IMR-90 (cell line): Measurements from ENCODE around the gene NSF. TPM values are rescaled to one million over a fixed set of nuclear protein-coding genes. Genes with fewer than 3 reads are reported as not detected.
A peak's percentile ranks its signal among the peaks of the same experiment; 100 is the strongest.

ENCODE experiments used
- ATAC-seq: fragments of 200-7000 bp; cut with Tn5 transposase; 2 replicates; pipeline ENCODE4 v1.9.1; 2020; ENCODE audit warnings: low read depth, mild to moderate bottlenecking, moderate library complexity
- BruUV-seq: library from RNA; stranded (reverse); fragments of 400-500 nt; replicated peaks from 2 replicates; lab custom pipeline; 2021; lab: Mats Ljungman, UMichigan
- CTCF ChIA-PET: fragments of 300-600 bp; formaldehyde crosslinking; extraction: SDS; loops from one replicate; lab custom pipeline; 2021; ENCODE audit warnings: antibody characterized with exemption; lab: Yijun Ruan, JAX
- POLR2A ChIA-PET: fragments of 300-600 bp; sonication (Branson Sonifier 250); formaldehyde crosslinking; loops from one replicate; lab custom pipeline; 2022; ENCODE audit warnings: antibody characterized with exemption; ENCODE audit not compliant: unreplicated experiment; lab: Charles Lee
- DNase-seq: peaks from one replicate; pipeline ENCODE4 v3.0.0; 2013
- H2AFZ ChIP-seq: replicated peaks from 2 replicates; pipeline ENCODE3; 2013; ENCODE audit warnings: low read length, mild to moderate bottlenecking; ENCODE audit not compliant: poor library complexity
- H2AK5ac ChIP-seq: 2 replicates; pipeline ENCODE4 v1.6.1; 2013; ENCODE audit warnings: low read depth, low read length, inconsistent platforms
- H2AK9ac ChIP-seq: replicated peaks from 2 replicates; pipeline ENCODE3; 2013; ENCODE audit warnings: mild to moderate bottlenecking, low read depth, low read length, moderate library complexity; ENCODE audit not compliant: poor library complexity
- H2BK120ac ChIP-seq: 2 replicates; pipeline ENCODE4 v1.6.1; 2013; ENCODE audit warnings: low read depth, low read length, inconsistent platforms
- H2BK15ac ChIP-seq: 3 replicates; pipeline ENCODE4 v1.6.1; 2013; ENCODE audit warnings: low read depth, low read length, inconsistent platforms
- H2BK20ac ChIP-seq: 2 replicates; pipeline ENCODE4 v1.6.1; 2013; ENCODE audit warnings: low read depth, mild to moderate bottlenecking, inconsistent platforms, low read length, moderate library complexity
- H2BK5ac ChIP-seq: 2 replicates; pipeline ENCODE4 v1.6.1; 2013; ENCODE audit warnings: mild to moderate bottlenecking, low read depth, low read length, inconsistent platforms; ENCODE audit not compliant: poor library complexity, severe bottlenecking
- H3K14ac ChIP-seq: replicated peaks from 2 replicates; pipeline ENCODE4 v1.6.1; 2013; ENCODE audit warnings: low read depth, low read length, inconsistent platforms
- H3K18ac ChIP-seq: 2 replicates; pipeline ENCODE4 v1.6.1; 2013; ENCODE audit warnings: low read depth, low read length, control low read depth
- H3K23ac ChIP-seq: 2 replicates; pipeline ENCODE4 v1.6.1; 2013; ENCODE audit warnings: low read depth, low read length, inconsistent platforms
- H3K27ac ChIP-seq: 2 replicates; pipeline ENCODE4 v1.5.1; 2013; ENCODE audit warnings: mild to moderate bottlenecking, control low read depth, low read length; ENCODE audit not compliant: insufficient read depth
- H3K27me3 ChIP-seq: 2 replicates; pipeline ENCODE4 v1.6.1; 2013; ENCODE audit warnings: low read length; ENCODE audit not compliant: control insufficient read depth, insufficient read depth
- H3K36me3 ChIP-seq: 2 replicates; pipeline ENCODE4 v1.6.1; 2013; ENCODE audit warnings: low read length, mixed read lengths; ENCODE audit not compliant: control insufficient read depth, insufficient read depth
- H3K4ac ChIP-seq: 2 replicates; pipeline ENCODE4 v1.6.1; 2013; ENCODE audit warnings: low read depth, low read length, inconsistent platforms
- H3K4me1 ChIP-seq: 2 replicates; pipeline ENCODE4 v1.6.1; 2013; ENCODE audit warnings: low read length, mixed read lengths; ENCODE audit not compliant: control insufficient read depth, insufficient read depth
- H3K4me2 ChIP-seq: 2 replicates; pipeline ENCODE4 v1.6.1; 2013; ENCODE audit warnings: low read depth, mild to moderate bottlenecking, control low read depth, low read length, moderate library complexity
- H3K4me3 ChIP-seq: 2 replicates; pipeline ENCODE4 v1.5.1; 2013; ENCODE audit warnings: low read depth, mild to moderate bottlenecking, control low read depth, low read length, moderate library complexity; ENCODE audit not compliant: insufficient read depth
- H3K56ac ChIP-seq: 2 replicates; pipeline ENCODE4 v1.6.1; 2013; ENCODE audit warnings: low read length, inconsistent platforms; ENCODE audit not compliant: insufficient read depth; ENCODE audit errors: extremely low read depth
- H3K79me1 ChIP-seq, 2 experiments: 2 replicates each; pipeline ENCODE4 v1.6.1; 2013; ENCODE audit warnings: low read length in 2 of 2, inconsistent platforms in 1 of 2, low read depth in 1 of 2
- H3K9ac ChIP-seq: 2 replicates; pipeline ENCODE4 v1.6.1; 2013; ENCODE audit warnings: low read depth, low read length, control low read depth
- H3K9me1 ChIP-seq: 2 replicates; pipeline ENCODE4 v1.6.1; 2013; ENCODE audit warnings: low read length, inconsistent platforms; ENCODE audit not compliant: insufficient read depth
- H3K9me3 ChIP-seq: 2 replicates; pipeline ENCODE4 v1.6.1; 2013; ENCODE audit warnings: low read length; ENCODE audit not compliant: control insufficient read depth, insufficient read depth
- H4K20me1 ChIP-seq: 2 replicates; pipeline ENCODE4 v1.6.1; 2013; ENCODE audit warnings: low read length, inconsistent platforms; ENCODE audit not compliant: insufficient read depth
- H4K5ac ChIP-seq: 2 replicates; pipeline ENCODE4 v1.6.1; 2013; ENCODE audit warnings: mild to moderate bottlenecking, low read depth, low read length, control low read depth
- H4K8ac ChIP-seq, 2 experiments: 2 replicates each; pipeline ENCODE4 v1.6.1; 2013; ENCODE audit warnings: low read depth in 2 of 2, low read length in 2 of 2, control low read depth in 1 of 2, inconsistent platforms in 1 of 2
- H4K91ac ChIP-seq: 2 replicates; pipeline ENCODE4 v1.6.1; 2013; ENCODE audit warnings: low read depth, low read length, inconsistent platforms; ENCODE audit not compliant: insufficient read depth
- BHLHE40 ChIP-seq: fragments of 150-350 bp; IDR thresholded peaks from 2 replicates; pipeline ENCODE4 v1.6.1; 2016; ENCODE audit warnings: mild to moderate bottlenecking, low read depth, low read length
- CEBPB ChIP-seq: IDR thresholded peaks from 2 replicates; pipeline ENCODE4 v1.6.1; 2012; ENCODE audit warnings: low read depth, low read length, improper control_type of control experiment
- CTCF ChIP-seq: conservative IDR thresholded peaks from 2 replicates; pipeline ENCODE4 v1.5.1; 2012; ENCODE audit warnings: mild to moderate bottlenecking, low read depth, low read length, improper control_type of control experiment
- NFE2L2 ChIP-seq: fragments of 150-350 bp; IDR thresholded peaks from 2 replicates; pipeline ENCODE4 v1.6.1; 2016; ENCODE audit warnings: low read depth, mild to moderate bottlenecking, low read length
- SMC3 ChIP-seq: fragments of 150-350 bp; IDR thresholded peaks from 2 replicates; pipeline ENCODE4 v1.6.1; 2016; ENCODE audit warnings: low read depth, mild to moderate bottlenecking, antibody characterized with exemption, low read length, moderate library complexity
- WGBS, 2 experiments: methylation state at CpG; one replicate each; pipeline versions ENCODE4 v1.1.5 to v1.1.7; 2013; ENCODE audit warnings: missing lambda C conversion rate in 2 of 2; ENCODE audit not compliant: insufficient read length in 1 of 2; ENCODE audit errors: extremely low coverage in 2 of 2; 5-methylcytosine and 5-hydroxymethylcytosine counted together
- dilution Hi-C: fragments of 300-500 bp; cut with HindIII; formaldehyde crosslinking; loops from one replicate; pipeline ENCODE4 v1.14.3; 2018; ENCODE audit warnings: low sequenced_read_pairs; ENCODE audit not compliant: unreplicated experiment
- in situ Hi-C: fragments of 300-500 bp; cut with MboI; formaldehyde crosslinking; loops from 3 replicates; pipeline ENCODE4 v1.14.3; 2019; ENCODE audit warnings: low sequenced_read_pairs, inconsistent platforms, mixed read lengths
- intact Hi-C: fragments of 100-400 bp; cut with micrococcal nuclease; formaldehyde crosslinking; loops from 2 replicates; pipeline ENCODE4 v1.10.0; 2022
- polyA plus RNA-seq, 3 experiments: library from polyadenylated mRNA; depleted of rRNA; stranded (reverse); fragments of >200 nt; gene quantifications; 2 replicates each; pipeline ENCODE4 v1.2.3, GENCODE V29; 2012; ENCODE audit warnings: low replicate concordance in 1 of 3
- total RNA-seq: library from RNA; depleted of rRNA; stranded (reverse); fragments of >200 nt; gene quantifications from 2 replicates; pipeline ENCODE4 v1.2.3, GENCODE V29; 2012

The NSF gene
- total and polyA plus RNA-seq, 2 of the 4 experiments (the other 2 are of a cell fraction) = 38.9 to 110 TPM

- CTCF ChIA-PET = no interaction called here
- H3K4ac ChIP-seq = peak overlapping the region; percentile 41; the same call in 1 of the 2 replicates
- peak overlapping the region; percentile 23; the same call in 1 of the 2 replicates for H3K4me2 ChIP-seq
- dilution Hi-C loops (no loop called here), intact Hi-C loops (loop anchor here (5.0 kb wide), 1 partner anchor 46 kb away; the partner anchor contains the start of gene WNT3), in situ Hi-C loops (no loop called here)
- no peak overlapping the region; the same call in 1 of the 2 replicates for H3K27ac ChIP-seq
- DNase-seq = peak; percentile 23
- peak overlapping the region; percentile 49 to 66; a peak in 3 of 4 replicates for H4K8ac ChIP-seq
- no TSS peak for BruUV-seq
- H3K9ac ChIP-seq = peak overlapping the region; percentile 54; the same call in 1 of the 2 replicates
- H3K27me3 ChIP-seq = no peaks in the 10 kb centered on the region
- H3K14ac ChIP-seq = peak overlapping the region; percentile 55; the same call in 1 of the 2 replicates
- no peak overlapping the region for H2BK20ac ChIP-seq
- peak; percentile 74 for ATAC-seq
- H3K36me3 ChIP-seq = no peaks in the 10 kb centered on the region
- no peaks in the 10 kb centered on the region for H4K20me1 ChIP-seq
- peak overlapping the region; percentile 48; the same call in 1 of the 3 replicates for H2BK15ac ChIP-seq
- H4K5ac ChIP-seq = 0 out of 2 replicates have a peak overlapping the region, but pooled peaks have one; percentile 18
- peak overlapping the region; percentile 86 for H2AK9ac ChIP-seq
- H3K56ac ChIP-seq = no peak overlapping the region
- peak overlapping the region; percentile 57 for H3K4me3 ChIP-seq
- no peak overlapping the region; the same call in 1 of the 2 replicates for H2BK120ac ChIP-seq
- TF ChIP-seq CEBPB = no peak
- TF ChIP-seq NFE2L2 = no peak
- TF ChIP-seq BHLHE40 = no peak
- no peak for TF ChIP-seq SMC3
- TF ChIP-seq CTCF = no peak
- 8% methylated on average over 36 of the region's 73 CpGs; no CpG with 5 or more reads in 1 of the 2 experiments for WGBS, 2 experiments
- H2AK5ac ChIP-seq = peak overlapping the region; percentile 82; the same call in 1 of the 2 replicates
- H3K4me1 ChIP-seq = no peaks in the 10 kb centered on the region; the same call in none of the 2 replicates
- no peak overlapping the region for H3K18ac ChIP-seq
- POLR2A ChIA-PET = no interaction called here
- peaks cover 7% of the 10 kb centered on the region for H3K9me1 ChIP-seq
- 0 out of 4 replicates have a peak, but pooled peaks cover 0 to 5% of the 10 kb centered on the region in 2 experiments for H3K79me1 ChIP-seq
- H2BK5ac ChIP-seq = no peak overlapping the region
- peak overlapping the region; percentile 33; the same call in 1 of the 2 replicates for H4K91ac ChIP-seq
- no peaks in the 10 kb centered on the region for H3K9me3 ChIP-seq
- H3K23ac ChIP-seq = no peak overlapping the region
- H2AFZ ChIP-seq = peak overlapping the region; percentile 93
Observed at GRCh38 chr17:46770818-46771560, 180.5 kb downstream of the NSF start.
